GM18505 (cell line): ENCODE data around the gene NKTR.

Experiments
- ATAC-seq: cut with Tn5 transposase; IDR thresholded peaks from one replicate; pipeline ENCODE4 v1.9.1; 2021; ENCODE audit not compliant: unreplicated experiment
- POLR2A ChIP-seq: IDR thresholded peaks from 4 replicates; pipeline ENCODE4 v1.6.1; 2011; ENCODE audit warnings: borderline replicate concordance; ENCODE audit not compliant: insufficient read depth, insufficient read length; ENCODE audit errors: extremely low read depth

The NKTR gene

DNA sequence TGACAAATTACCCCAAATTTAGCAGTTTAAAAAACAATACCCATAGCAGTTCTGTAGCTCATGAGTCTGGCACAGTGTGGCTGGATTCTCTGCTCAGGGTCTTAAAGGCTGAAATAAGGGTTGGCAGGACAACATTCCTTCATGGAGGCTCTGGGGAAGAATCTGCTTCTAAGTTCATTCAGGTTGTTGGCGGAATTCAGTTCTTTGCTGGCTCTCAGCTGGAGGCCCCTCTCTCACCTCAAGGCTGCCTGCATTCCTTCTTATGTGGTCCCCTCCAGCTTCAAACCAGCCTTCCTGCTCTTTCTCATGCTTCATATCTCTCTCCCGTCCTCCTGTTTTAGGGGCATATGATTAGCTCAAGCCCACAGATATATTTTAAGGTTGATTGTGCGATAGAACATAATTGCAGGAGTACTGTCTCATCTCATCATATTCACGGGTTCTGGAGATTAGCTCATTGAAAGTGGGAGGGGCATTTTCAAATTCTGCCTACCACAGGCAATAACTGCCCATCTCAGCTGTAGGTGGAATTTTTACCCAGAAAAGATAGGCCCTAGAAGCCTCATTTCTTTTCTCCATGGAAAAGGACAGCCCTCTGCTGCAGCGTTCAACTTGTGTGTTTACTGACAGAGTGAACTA is 47.5 kb downstream of the NKTR start:
- ATAC-seq, result no peak
- TF ChIP-seq POLR2A, result no peak

DNA sequence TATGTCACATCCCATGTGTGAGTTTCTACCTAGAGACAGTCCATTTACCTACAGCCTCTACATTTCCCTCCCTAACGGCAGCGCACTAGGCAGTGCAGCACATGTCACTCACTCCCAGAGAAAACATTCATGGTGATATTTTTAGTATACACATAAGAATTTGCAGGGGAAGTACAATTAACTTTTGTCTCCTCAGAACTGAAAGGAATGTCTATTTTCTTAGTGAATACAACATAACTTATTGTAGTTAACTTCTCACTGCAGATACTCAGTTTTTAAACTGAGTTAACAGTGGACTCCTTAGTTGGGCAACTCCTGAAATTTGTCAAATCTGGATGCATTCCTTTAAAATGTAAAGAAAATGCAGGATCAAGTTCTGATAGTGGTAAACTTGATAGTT is 48.5 kb downstream of the NKTR start:
- no peak for ATAC-seq

DNA sequence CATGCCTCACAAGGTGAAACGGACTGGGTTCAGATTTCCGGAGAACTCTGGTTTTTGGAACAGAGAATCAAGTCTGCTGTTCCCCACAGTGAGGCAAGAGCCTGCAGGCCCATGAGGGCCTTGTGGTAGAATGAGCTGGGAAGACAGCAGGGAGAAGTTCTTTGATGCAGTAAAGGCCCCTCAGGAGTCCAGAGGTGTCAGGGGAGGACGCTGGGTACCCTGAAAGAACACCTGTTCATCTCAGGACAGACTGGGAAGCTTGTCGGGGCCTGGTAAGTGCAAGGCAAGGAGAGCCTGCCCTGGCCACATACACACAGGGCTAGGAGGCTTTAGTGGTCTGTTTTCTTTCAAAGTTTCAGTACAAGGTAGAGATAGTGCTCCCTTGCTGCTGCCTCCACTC is 49.3 kb downstream of the NKTR start:
- no peak for ATAC-seq
- TF ChIP-seq POLR2A, result no peak

More for the DNA sequence above, 48.5 kb downstream of the NKTR start:
- TF ChIP-seq POLR2A, result no peak

DNA sequence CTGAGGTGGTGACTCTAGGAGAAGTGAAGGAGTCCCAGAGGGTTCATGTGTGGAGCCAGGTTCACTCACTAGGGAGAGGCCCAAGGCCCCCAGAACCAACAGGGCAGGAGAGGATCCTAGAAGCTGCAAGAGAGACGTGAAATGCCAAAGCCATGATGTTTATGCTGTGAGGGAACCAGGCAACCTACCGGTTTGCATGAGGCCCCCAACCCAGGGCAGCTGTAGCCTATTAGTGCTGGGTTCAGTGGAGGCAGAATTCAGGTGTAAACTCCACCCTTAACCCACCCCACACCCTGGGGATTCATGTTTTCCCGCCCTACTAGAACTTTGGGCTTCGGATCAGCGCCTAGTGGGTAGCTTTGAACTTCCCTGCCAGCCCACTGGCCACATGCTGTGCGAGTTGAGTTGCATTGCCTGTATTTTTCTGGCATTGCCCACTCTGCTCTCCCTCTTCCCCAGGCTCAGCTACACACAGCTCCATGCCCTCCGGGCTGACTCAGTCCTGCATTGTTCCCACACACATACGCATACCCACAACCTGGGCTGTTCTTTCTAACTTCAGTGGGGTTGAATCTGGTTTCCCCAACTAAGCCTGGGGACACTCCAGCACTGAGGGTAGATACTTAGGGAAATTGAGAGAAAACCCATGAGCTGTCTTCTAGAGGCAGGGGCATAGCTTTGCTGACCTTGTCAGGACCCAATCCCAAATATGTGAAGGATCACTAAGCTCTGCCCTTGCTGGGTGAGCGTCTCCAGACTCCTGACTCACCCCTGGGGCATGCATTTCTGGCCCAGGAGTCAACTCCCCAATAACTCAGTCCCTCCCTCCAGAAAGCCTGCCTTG is 51.0 kb downstream of the NKTR start:
- TF ChIP-seq POLR2A, result no peak
- ATAC-seq, result no peak

GRCh38 chr3:42652251-42652610 is 51.7 kb downstream of the NKTR start:
- no peak for TF ChIP-seq POLR2A
- ATAC-seq, result no peak

DNA sequence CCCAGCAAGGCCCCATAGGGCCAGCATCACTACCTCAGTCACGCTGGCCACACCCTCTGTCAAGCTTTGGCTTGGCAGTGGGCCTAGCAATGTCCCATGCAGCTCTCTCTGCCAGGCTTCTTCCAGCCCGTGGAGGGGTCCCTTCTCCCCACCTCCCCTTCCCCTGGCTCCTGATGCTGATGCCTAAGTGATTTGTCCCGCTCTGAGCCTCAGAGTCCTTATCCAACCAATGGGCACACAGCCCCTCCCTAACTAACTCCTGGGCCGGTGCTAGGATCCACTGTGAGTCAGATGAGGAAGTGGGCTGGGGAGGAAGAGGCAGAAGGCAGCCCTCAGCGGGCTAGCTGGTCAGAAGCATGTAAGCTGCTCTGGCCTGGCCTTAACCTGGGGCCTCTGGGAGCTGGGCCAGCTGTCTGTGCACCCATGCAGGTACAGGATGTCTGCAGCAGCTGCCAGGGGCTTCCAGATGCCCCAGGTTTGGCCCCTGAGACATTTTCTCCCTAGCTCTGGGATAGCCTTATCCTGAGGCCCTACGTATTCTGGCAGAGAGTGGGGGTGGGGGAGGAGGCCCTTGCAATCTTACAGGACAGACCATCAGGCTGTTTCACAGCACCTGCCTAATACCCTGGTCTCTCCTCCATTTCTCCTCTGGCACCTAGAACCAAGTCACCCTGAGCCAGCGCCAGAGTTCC is 52.3 kb downstream of the NKTR start:
- peak; percentile 14 for TF ChIP-seq POLR2A
- peak; percentile 67 for ATAC-seq

- ATAC-seq, result no peak
- no peak for TF ChIP-seq POLR2A
Measured at GRCh38 chr3:42653303-42653559, 52.7 kb downstream of the NKTR start.

- ATAC-seq, result no peak
- no peak for TF ChIP-seq POLR2A
Measured at GRCh38 chr3:42653560-42654330, 53.3 kb downstream of the NKTR start, which contains the start of gene ZBTB47. Gene ZBTB47, plus strand, starts transcription at chr3:42653697. Its CDS starts 4,659 bp downstream, at chr3:42658356.

- no peak for TF ChIP-seq POLR2A
- ATAC-seq, result no peak
Measured at GRCh38 chr3:42654331-42655201, 54.1 kb downstream of the NKTR start.

- TF ChIP-seq POLR2A, result no peak
Measured at GRCh38 chr3:42655331-42655888, 54.9 kb downstream of the NKTR start.

DNA sequence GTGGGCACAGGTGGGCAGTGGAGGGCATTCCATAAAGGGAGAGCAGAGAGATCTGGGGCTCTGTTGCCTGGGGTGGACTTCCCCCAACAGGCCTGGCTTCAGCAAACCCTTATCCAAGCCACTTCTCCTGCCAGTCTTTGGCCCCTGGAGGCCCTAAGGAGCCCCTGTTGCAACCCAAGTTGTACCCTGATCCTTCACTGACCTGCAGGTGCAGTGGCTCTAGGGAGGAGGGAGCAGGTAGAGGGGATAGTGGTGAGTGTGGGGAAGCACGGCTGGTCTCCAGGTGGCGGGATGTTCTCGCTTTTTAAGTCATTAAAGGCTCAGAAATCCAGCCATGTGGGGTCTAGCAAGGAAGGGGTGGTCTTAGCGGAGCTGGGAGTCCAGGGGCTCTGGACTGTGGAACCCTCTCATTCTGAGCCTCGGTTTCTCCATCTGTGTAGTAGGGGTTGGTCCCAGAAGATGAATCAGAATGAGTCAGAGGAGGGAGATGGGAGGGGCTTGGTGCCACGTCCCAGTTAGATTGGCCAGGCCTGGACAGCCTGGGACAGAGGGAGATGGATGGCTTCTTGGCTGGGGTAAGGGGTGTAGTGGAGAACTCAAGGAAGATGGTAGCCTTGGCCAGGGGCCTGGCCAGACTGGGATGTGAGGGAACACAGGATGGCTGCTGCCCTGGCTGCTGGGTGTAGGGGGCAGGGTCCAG is 55.6 kb downstream of the NKTR start:
- no peak for TF ChIP-seq POLR2A

More at GRCh38 chr3:42655331-42655888, 54.9 kb downstream of the NKTR start:
- no peak for ATAC-seq

GRCh38 chr3:42656680-42657610 is 56.5 kb downstream of the NKTR start:
- ATAC-seq, result no peak
- TF ChIP-seq POLR2A, result no peak

More for the DNA sequence above, 55.6 kb downstream of the NKTR start:
- no peak for ATAC-seq
